ENCODE measurements around the gene AGBL2. TPM values are rescaled to one million over a fixed set of nuclear protein-coding genes. Genes with fewer than 3 reads are reported as not detected.

Gene AGBL2
- total and polyA plus RNA-seq, 2 donors (not counting 3 experiments of a cell fraction or from before 2014, with no cell fraction given): 0.08 to 0.86 TPM

DNA sequence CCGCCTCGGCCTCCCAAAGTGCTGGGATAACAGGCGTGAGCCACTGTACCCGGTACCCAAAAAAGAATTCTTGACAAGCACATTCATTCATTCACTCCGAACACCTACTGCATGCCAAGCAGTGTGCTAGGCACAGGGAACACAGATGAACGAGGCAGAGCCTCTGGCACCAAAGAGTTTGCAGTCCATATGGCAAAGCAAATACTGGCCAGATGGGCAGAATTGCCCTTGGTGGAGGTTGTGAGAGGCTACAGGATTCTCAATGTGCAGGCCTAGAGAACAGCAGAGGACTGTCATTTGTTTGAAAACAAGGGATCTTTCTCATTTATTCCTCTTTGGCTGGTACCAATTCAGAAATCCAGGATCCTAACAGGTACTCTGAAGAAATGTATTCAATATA is 45.3 kb downstream of the AGBL2 start:
- intact Hi-C loops (cut with micrococcal nuclease) (no loop called here), dilution Hi-C loops (cut with MboI; ENCODE audit: extremely low pct_ligation_motif_present, low sequenced_read_pairs) (no loop called here)
- Histone ChIP-seq H3K36me3 (ENCODE audit: control insufficient read depth in 2 of 2, extremely low read depth in 1 of 2, insufficient read depth in 2 of 2, low read length in 2 of 2) (no peaks in the 10 kb centered on the region), H3K4me3 (replicated peaks in 1 of 3; ENCODE audit: insufficient read depth in 1 of 3, low read depth in 1 of 3, low read length in 3 of 3) (no peak overlapping the region), H3K27me3 (ENCODE audit: control insufficient read depth in 2 of 2, insufficient read depth in 2 of 2, low read length in 2 of 2) (no peaks in the 10 kb centered on the region), H3K4me1 (ENCODE audit: control insufficient read depth, extremely low read depth, insufficient read depth, low read length) (no peaks in the 10 kb centered on the region), H3K9me3 (replicated peaks; ENCODE audit: control insufficient read depth, insufficient read depth, low read length) (no peaks in the 10 kb centered on the region), H2AFZ (ENCODE audit: low read depth, low read length) (no peak overlapping the region), H4K20me1 (replicated peaks; ENCODE audit: control insufficient read depth, extremely low read depth, insufficient read depth, low read length) (no peaks in the 10 kb centered on the region), H3K79me2 (ENCODE audit: control insufficient read depth, insufficient read depth, low read length) (no peaks in the 10 kb centered on the region), H3K9me1 (replicated peaks; ENCODE audit: control insufficient read depth, extremely low read depth, insufficient read depth, low read length) (no peaks in the 10 kb centered on the region), H3K27ac (ENCODE audit: insufficient read depth, low read depth, low read length) (no peak overlapping the region), H3K9ac (replicated peaks; ENCODE audit: extremely low read depth, insufficient read depth, low read length) (no peak overlapping the region), H3K4me2 (ENCODE audit: insufficient read depth, low read length) (no peak overlapping the region)
- BruUV-seq (replicated peaks): no TSS peak
- DNase-seq (ENCODE audit: low read depth, low spot score): no peak
- ChIA-PET POLR2A (no interaction called here), CTCF (interaction anchor here (1.7 kb wide), 1 partner anchor 35 kb away, joined by 6 read pairs; no protein-coding TSS in a partner anchor)
- TF ChIP-seq MYC (IDR thresholded peaks at IDR 0.05; ENCODE audit: low read depth, low read length) (no peak), POLR2AphosphoS5 (IDR thresholded peaks at IDR 0.05; ENCODE audit: insufficient read depth, low read depth, low read length) (no peak)
- FAIRE-seq: no peak

DNA sequence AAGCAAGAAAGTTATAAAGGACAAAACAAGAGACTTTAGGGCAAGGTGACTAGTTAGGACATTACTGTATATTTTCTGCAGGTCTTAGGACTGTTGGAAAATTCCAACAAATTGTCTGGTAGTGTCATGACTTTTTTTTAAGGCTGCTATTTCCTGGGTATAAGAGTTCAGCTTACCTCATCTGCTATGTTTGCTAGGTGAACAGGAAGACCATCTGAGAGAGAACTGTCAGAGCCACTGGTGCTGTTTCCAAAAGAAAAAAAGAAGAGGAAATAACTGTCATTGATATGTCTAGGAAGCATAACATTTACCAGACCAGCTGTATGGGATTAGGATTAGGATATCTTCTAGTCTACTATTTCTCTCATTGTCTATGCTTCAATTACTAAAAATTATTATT is 46.5 kb downstream of the AGBL2 start:
- FAIRE-seq: no peak
- intact Hi-C loops (cut with micrococcal nuclease): no loop called here
- no peak overlapping the region for H3K9ac ChIP-seq (replicated peaks; ENCODE audit: extremely low read depth, insufficient read depth, low read length)
- no peak overlapping the region for H2AFZ ChIP-seq (ENCODE audit: low read depth, low read length)
- POLR2A ChIA-PET: no interaction called here
- no peak overlapping the region for H3K4me3 ChIP-seq (replicated peaks in 1 of 3; ENCODE audit: insufficient read depth in 1 of 3, low read depth in 1 of 3, low read length in 3 of 3)
- H3K27ac ChIP-seq (ENCODE audit: insufficient read depth, low read depth, low read length): no peak overlapping the region
- no peaks in the 10 kb centered on the region for H3K27me3 ChIP-seq (ENCODE audit: control insufficient read depth in 2 of 2, insufficient read depth in 2 of 2, low read length in 2 of 2)
- no TSS peak for BruUV-seq (replicated peaks)
- CTCF ChIA-PET: no interaction called here
- no peak overlapping the region for H3K4me2 ChIP-seq (ENCODE audit: insufficient read depth, low read length)
- H3K36me3 ChIP-seq (ENCODE audit: control insufficient read depth in 2 of 2, extremely low read depth in 1 of 2, insufficient read depth in 2 of 2, low read length in 2 of 2): no peaks in the 10 kb centered on the region
- DNase-seq (ENCODE audit: low read depth, low spot score): no peak
- TF ChIP-seq, protein P1, sequence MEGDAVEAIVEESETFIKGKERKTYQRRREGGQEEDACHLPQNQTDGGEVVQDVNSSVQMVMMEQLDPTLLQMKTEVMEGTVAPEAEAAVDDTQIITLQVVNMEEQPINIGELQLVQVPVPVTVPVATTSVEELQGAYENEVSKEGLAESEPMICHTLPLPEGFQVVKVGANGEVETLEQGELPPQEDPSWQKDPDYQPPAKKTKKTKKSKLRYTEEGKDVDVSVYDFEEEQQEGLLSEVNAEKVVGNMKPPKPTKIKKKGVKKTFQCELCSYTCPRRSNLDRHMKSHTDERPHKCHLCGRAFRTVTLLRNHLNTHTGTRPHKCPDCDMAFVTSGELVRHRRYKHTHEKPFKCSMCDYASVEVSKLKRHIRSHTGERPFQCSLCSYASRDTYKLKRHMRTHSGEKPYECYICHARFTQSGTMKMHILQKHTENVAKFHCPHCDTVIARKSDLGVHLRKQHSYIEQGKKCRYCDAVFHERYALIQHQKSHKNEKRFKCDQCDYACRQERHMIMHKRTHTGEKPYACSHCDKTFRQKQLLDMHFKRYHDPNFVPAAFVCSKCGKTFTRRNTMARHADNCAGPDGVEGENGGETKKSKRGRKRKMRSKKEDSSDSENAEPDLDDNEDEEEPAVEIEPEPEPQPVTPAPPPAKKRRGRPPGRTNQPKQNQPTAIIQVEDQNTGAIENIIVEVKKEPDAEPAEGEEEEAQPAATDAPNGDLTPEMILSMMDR (IDR thresholded peaks at IDR 0.05; ENCODE audit: extremely low read depth in 1 of 2, insufficient read depth in 1 of 2, low read depth in 1 of 2, low read length in 2 of 2): no peak
- TF ChIP-seq POLR2AphosphoS5 (IDR thresholded peaks at IDR 0.05; ENCODE audit: insufficient read depth, low read depth, low read length) (no peak), EZH2 (IDR thresholded peaks at IDR 0.05; ENCODE audit: borderline replicate concordance, low read depth, low read length, severe bottlenecking) (no peak)
- H3K9me1 ChIP-seq (replicated peaks; ENCODE audit: control insufficient read depth, extremely low read depth, insufficient read depth, low read length): no peaks in the 10 kb centered on the region
- no peaks in the 10 kb centered on the region for H3K79me2 ChIP-seq (ENCODE audit: control insufficient read depth, insufficient read depth, low read length)
- no peaks in the 10 kb centered on the region for H4K20me1 ChIP-seq (replicated peaks; ENCODE audit: control insufficient read depth, extremely low read depth, insufficient read depth, low read length)
- no peaks in the 10 kb centered on the region for H3K4me1 ChIP-seq (ENCODE audit: control insufficient read depth, extremely low read depth, insufficient read depth, low read length)
- dilution Hi-C loops (cut with MboI; ENCODE audit: extremely low pct_ligation_motif_present, low sequenced_read_pairs): no loop called here
- H3K9me3 ChIP-seq (replicated peaks; ENCODE audit: control insufficient read depth, insufficient read depth, low read length): no peaks in the 10 kb centered on the region
